GM18867 (cell line): ENCODE results near the gene DCX.

Source experiments
- ATAC-seq: cut with Tn5 transposase; IDR thresholded peaks from one replicate; pipeline ENCODE4 v1.9.1; 2021; ENCODE audit warnings: mild to moderate bottlenecking, moderate library complexity; ENCODE audit not compliant: unreplicated experiment

Gene DCX

DNA sequence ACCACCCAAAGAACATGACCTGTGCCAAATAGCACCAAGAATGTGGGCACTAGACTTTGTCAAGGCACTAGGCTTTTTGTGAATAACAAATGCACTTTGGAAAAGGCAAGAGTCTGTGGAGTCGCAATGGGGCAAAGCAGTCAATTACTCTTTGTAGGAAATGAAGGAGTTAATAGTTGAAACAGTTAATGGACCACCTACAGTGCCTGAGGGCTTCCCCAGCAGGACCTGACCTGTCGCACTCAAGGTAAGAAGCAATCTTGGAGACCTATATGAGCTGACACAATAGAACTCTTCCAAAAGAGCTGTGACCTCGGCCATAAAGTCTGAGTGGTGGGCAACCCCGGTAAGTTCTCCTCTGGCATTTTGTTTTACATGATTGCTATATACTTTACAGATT lies 92.5 kb downstream of the DCX start:
- ATAC-seq, result no peak

- ATAC-seq, result no peak
These were observed 93.1 kb downstream of the DCX start for GRCh38 chrX:111318901-111319300.

GRCh38 chrX:111309083-111309482 lies 102.9 kb downstream of the DCX start:
- ATAC-seq, result no peak

DNA sequence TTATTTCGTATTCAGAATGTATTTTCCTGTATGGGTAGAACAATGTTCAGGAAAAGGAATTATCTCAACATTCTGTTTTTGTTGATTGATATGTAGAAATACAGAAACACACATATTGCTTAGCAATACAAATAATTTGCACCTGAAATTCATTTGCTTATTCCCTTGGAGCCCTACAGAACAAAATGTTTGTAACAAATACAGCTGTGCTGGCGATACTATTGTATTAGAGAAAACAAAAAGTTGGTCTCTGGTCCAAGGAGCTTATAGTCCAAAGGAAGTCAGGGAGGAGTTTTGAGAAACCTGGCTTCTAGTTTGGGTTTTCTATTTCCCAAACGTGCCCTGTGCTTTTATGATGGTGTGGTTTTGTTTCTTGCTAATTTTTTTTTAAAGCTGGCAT lies 104.0 kb downstream of the DCX start:
- ATAC-seq, result no peak

GRCh38 chrX:111302284-111302683 lies 109.7 kb downstream of the DCX start:
- ATAC-seq, result no peak

DNA sequence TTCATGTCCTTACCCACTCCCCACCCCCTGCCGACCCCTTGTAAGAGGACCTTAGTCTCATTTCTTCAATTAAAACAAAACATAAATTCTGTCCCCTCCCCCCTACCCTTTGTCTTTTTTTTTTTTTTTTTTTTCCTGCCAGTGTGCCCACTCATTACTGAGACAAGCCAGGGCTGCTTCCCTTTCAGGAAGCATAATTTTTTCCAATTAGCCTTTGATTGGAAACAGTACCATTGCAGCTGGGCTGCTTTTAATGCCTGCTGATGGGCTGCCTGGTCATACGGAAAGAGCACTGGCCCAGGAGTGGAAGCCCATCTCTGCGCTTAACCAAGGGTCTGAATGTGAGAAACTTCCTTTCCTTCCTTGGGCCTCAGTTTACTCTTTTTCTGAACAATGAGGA lies 123.2 kb downstream of the DCX start:
- no peak for ATAC-seq

- ATAC-seq, result no peak
These were observed 127.2 kb downstream of the DCX start for GRCh38 chrX:111284631-111285293.

GRCh38 chrX:111283446-111283845 lies 128.5 kb downstream of the DCX start:
- no peak for ATAC-seq

GRCh38 chrX:111282991-111283390 lies 129.0 kb downstream of the DCX start:
- ATAC-seq, result no peak

- no peak for ATAC-seq
These were observed 129.9 kb downstream of the DCX start for GRCh38 chrX:111282139-111282538.

DNA sequence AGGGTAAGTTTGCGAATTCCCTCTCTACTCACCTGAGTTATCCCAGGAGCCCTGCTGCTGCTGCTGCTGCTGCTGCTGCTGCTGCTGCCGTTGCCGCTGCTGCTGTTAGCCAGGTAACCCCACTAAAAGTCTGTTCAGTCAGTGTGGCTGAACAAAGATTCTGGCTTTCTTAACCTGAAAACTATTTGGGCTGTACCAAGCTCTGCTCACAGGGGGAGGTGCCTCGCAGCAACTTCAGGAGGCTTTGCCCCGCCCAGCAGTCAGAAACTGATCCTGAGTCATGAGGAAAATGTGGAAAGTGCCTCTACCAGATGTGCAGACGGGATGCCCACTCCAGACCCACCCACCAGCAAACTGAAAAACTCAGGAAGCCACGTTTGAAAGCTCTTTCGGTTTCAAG lies 141.7 kb downstream of the DCX start, which contains the start of gene CAPN6:
TSS of gene CAPN6 (minus strand) at position 145 of the 400 bp plus-strand sequence. CDS start 6,547 bp downstream, outside the sequence.
- ATAC-seq, result no peak

DNA sequence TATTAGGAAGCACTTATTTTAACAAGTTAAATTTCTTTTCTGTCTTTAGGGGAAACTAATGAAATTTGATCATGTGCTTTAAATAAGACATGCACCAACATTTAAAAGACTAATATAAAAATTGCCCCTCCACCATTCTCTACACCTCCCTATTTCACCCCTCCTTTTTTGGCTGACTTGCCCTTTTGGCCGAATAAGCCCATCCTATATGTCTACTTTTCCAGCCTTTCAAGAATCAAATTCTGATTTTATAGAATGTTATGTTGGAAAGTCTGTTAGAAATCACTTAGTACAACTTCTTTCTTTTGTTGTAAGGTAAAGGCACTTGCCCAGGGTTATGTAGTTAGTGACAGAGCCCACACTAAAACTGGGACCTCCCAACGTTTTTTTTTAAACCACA lies 143.5 kb downstream of the DCX start:
- no peak for ATAC-seq

- ATAC-seq, result no peak
These were observed 146.5 kb downstream of the DCX start for GRCh38 chrX:111265486-111265885.

DNA sequence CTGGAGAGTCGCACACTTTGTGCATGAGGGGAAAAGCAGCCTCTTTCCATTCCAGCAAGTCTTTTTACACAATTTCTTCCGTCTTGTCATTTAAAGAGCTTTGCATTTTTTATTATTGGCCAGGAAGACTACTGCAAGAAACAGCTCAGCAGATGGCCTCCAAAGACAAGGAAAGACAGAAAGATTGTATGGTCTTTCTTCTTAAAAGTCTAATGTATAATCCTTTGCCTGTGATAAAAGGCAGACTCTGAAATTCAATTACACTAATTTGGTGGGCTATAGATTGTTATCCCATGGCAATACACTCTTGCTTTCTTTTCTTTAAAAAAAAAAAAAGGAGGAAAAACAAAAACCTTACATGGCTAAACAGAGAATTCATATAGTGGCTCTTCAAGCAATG lies 147.6 kb downstream of the DCX start:
- no peak for ATAC-seq

- no peak for ATAC-seq
These were observed 149.9 kb downstream of the DCX start for GRCh38 chrX:111262086-111262485.

- ATAC-seq, result no peak
These were observed 151.5 kb downstream of the DCX start for GRCh38 chrX:111260451-111260850.

GRCh38 chrX:111259559-111259958 lies 152.4 kb downstream of the DCX start:
- no peak for ATAC-seq

DNA sequence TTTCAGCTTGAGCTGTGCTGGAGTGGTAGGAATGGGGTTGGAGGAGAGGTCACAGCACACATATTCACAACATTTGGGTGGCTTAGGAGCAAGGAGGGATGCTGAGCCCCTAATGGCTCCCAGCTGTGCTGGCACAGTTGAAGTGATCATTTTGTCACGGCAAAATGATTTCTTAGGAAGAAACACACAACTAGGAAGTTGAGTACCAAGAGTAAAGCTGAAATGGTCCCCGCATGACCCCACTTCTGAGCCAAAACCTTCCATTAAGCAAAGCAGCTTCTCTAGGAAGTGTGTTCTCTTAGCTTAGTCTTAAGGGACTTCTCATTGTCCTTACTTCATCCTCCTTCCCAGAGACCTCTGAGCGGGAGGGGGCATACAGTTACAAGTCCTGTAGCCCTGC lies 154.3 kb downstream of the DCX start:
- ATAC-seq, result no peak

DNA sequence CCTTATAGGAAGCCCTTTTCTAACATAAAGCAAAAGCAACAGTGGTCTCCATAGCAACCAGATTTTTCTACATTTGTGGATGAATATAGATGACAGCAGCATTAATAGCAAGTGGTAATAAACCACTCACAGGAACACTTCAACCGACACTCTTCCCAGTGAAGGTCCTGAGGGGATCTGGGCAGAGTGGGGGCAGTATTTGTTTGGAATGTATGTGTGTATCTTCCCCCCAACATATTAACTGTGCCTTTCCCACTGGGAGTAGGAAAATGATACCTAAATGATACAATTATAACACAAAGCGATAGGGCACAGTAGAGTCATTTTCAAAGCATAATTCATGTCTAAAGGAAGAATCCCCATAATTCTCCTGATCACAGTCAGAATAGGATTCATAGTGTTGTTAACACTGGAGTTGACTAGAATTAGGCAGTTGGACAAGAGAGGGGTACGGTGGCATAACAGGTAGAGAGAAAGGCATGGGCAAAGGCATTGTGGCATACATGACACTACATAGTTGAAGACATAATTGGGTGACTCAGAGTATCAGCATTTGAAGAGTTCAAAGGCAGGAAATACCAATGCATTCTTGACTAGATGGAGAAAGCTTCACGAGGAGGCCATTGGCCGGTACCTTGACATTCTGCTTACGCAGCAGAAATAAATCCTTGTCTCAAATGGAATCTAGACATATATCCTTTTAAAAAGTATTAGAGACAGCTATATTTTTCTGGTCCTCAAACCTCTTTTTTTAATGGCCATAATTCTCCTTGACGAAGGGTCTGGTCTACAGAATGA lies 156.9 kb downstream of the DCX start:
- ATAC-seq, result no peak

- no peak for ATAC-seq
These were observed 167.7 kb downstream of the DCX start for GRCh38 chrX:111244235-111244750.
